Activated CD8-positive, alpha-beta T cell treated with anti-CD3 and anti-CD28 coated beads for 36 hours (primary cell): Measurements from ENCODE around the gene RELA. TPM values are rescaled to one million over a fixed set of nuclear protein-coding genes. Genes with fewer than 3 reads are reported as not detected.

Experiments used
- ATAC-seq: fragments of 200-7000 bp; cut with Tn5 transposase; one replicate; pipeline ENCODE4 v1.10.0; 2021; ENCODE audit warnings: mild to moderate bottlenecking, moderate library complexity
- CTCF ChIA-PET: fragments of 350-600 bp; sonication (Branson Sonifier 250); formaldehyde crosslinking; loops from one replicate; lab custom pipeline; 2021; ENCODE audit warnings: antibody characterized with exemption; lab: Charles Lee
- POLR2A ChIA-PET: fragments of 350-600 bp; sonication (Branson Sonifier 250); formaldehyde crosslinking; loops from one replicate; lab custom pipeline; 2021; ENCODE audit warnings: antibody characterized with exemption; lab: Charles Lee
- DNase-seq: peaks from one replicate; pipeline ENCODE4 v3.0.0-alpha.2; 2020
- H3K27ac Mint-ChIP-seq: one replicate; pipeline ENCODE4 v1.8.0; 2021; ENCODE audit warnings: mild to moderate bottlenecking, mixed read lengths
- H3K27me3 Mint-ChIP-seq: one replicate; pipeline ENCODE4 v1.8.0; 2021; ENCODE audit warnings: mixed read lengths
- H3K36me3 Mint-ChIP-seq: one replicate; pipeline ENCODE4 v1.8.0; 2021; ENCODE audit warnings: low read depth, mixed read lengths
- H3K4me1 Mint-ChIP-seq: one replicate; pipeline ENCODE4 v1.8.0; 2021; ENCODE audit warnings: low read depth, mixed read lengths
- H3K4me3 Mint-ChIP-seq: one replicate; pipeline ENCODE4 v1.8.0; 2021; ENCODE audit warnings: mild to moderate bottlenecking, moderate library complexity, mixed read lengths
- H3K9me3 Mint-ChIP-seq: one replicate; pipeline ENCODE4 v1.8.0; 2021; ENCODE audit warnings: mixed read lengths
- intact Hi-C: fragments of 100-400 bp; cut with micrococcal nuclease; formaldehyde crosslinking; loops from one replicate; pipeline ENCODE4 v1.10.0; 2022
- total RNA-seq, 2 experiments: library from RNA; stranded (reverse); gene quantifications; one replicate each; pipeline ENCODE4 v1.2.3, GENCODE V29; 2021
- TF ChIP-seq, protein P1 (sequence below): fragments of 200-600 bp; IDR thresholded peaks from one replicate; pipeline ENCODE4 v1.8.0; 2022; ENCODE audit warnings: antibody characterized with exemption, mild to moderate bottlenecking

RELA gene
- total RNA-seq, 2 experiments from 2014 or later: 65.6 to 72.5 TPM

- Mint-ChIP-seq H3K4me1 (peaks cover 29% of the 10 kb centered on the region), H3K36me3 (peaks cover 39% of the 10 kb centered on the region), H3K4me3 (peak overlapping the region; percentile 77), H3K27ac (peak overlapping the region; percentile 79), H3K27me3 (no peaks in the 10 kb centered on the region), H3K9me3 (no peaks in the 10 kb centered on the region)
- ChIA-PET CTCF (interaction anchor here (1.0 to 3.2 kb wide), 3 partner anchors 11 to 248 kb away, joined by 6 to 17 read pairs (median 7); no protein-coding TSS in a partner anchor), POLR2A (interaction anchor here (4.4 to 23.0 kb wide), 3 partner anchors 10 to 22 kb away, joined by 31 to 320 read pairs (median 39); partner anchors contain the start of genes PCNX3 and RELA)
- ATAC-seq: no peak
- DNase-seq: no peak
- TF ChIP-seq, protein P1, sequence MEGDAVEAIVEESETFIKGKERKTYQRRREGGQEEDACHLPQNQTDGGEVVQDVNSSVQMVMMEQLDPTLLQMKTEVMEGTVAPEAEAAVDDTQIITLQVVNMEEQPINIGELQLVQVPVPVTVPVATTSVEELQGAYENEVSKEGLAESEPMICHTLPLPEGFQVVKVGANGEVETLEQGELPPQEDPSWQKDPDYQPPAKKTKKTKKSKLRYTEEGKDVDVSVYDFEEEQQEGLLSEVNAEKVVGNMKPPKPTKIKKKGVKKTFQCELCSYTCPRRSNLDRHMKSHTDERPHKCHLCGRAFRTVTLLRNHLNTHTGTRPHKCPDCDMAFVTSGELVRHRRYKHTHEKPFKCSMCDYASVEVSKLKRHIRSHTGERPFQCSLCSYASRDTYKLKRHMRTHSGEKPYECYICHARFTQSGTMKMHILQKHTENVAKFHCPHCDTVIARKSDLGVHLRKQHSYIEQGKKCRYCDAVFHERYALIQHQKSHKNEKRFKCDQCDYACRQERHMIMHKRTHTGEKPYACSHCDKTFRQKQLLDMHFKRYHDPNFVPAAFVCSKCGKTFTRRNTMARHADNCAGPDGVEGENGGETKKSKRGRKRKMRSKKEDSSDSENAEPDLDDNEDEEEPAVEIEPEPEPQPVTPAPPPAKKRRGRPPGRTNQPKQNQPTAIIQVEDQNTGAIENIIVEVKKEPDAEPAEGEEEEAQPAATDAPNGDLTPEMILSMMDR: no peak
- intact Hi-C loops: no loop called here
Measured at GRCh38 chr11:65637032-65637557, 25.6 kb downstream of the RELA start.

DNA sequence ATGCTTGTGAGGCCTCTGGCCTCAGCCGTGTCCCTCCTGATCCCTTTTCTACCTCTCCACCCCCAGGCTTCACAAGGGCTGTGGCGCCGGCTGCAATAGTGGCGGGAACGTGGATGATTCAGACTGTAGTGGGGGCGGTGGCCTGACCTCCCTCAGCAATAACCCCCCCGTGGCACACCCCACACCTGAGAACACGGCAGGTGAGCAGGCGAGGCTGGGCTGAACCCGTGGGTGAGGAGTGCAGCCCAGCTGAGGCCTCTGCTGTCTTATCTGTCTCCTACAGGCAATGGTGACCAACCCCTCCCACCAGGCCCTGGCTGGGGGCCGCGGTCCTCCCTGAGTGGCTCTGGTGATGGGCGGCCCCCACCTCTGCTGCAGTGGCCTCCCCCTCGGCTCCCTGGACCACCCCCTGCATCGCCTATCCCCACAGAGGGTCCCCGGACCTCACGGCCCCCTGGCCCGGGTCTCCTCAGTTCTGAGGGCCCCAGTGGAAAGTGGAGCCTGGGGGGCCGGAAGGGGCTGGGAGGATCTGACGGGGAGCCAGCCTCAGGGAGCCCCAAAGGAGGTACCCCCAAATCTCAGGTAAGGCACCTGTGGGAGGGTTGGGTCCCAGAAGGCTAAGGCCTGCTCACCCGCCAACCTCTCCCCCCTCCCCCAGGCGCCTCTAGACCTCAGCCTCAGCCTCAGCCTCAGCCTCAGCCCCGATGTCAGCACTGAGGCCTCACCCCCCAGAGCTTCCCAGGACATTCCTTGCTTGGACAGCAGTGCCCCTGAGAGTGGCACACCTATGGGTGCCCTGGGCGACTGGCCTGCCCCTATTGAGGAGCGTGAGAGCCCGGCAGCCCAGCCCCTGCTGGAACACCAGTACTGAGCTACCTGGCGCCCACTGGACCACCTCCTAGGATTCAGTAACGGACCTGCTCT, 26.3 kb downstream of the RELA start:
- TF ChIP-seq, protein P1: no peak
- POLR2A ChIA-PET: interaction anchor here (1.0 to 23.0 kb wide), 3 partner anchors 19 to 23 kb away, joined by 3 to 320 read pairs (median 39); partner anchors contain the start of genes PCNX3 and RELA

DNA sequence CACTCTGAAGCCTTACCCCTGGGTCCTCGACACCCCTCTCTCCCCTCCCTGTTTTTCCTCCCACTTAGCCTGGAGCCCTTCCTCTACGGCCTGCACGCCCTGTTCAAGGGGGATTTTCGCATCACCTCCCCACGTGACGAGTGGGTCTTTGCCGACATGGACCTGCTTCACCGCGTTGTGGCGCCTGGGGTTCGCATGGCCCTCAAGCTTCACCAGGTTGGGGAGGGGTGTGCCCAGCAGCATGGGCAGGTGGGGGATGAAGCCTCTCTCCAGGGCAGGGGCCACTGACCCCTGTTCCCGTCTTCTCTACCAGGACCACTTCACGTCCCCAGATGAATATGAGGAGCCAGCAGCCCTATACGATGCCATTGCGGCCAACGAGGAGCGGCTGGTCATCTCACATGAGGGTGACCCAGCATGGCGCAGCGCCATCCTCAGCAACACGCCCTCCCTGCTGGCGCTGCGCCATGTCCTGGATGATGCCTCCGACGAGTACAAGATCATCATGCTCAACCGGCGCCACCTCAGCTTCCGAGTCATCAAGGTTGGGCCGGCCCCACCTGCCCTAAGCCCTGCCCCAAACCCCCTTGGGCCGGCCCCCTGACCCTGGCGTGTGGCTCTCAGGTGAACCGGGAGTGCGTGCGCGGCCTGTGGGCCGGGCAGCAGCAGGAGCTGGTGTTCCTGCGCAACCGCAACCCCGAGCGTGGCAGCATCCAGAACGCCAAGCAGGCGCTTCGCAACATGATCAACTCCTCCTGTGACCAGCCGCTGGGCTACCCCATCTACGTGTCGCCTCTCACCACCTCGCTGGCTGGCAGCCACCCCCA, 27.6 kb downstream of the RELA start:
- ATAC-seq: no peak
- CTCF ChIA-PET: no interaction called here
- no peak overlapping the region for H3K4me3 Mint-ChIP-seq
- H3K36me3 Mint-ChIP-seq: peaks cover 31% of the 10 kb centered on the region
- intact Hi-C loops: no loop called here
- no peaks in the 10 kb centered on the region for H3K27me3 Mint-ChIP-seq
- TF ChIP-seq, protein P1: no peak
- H3K4me1 Mint-ChIP-seq: peaks cover 18% of the 10 kb centered on the region
- H3K27ac Mint-ChIP-seq: no peak overlapping the region
- no peak for DNase-seq
- H3K9me3 Mint-ChIP-seq: no peaks in the 10 kb centered on the region
- POLR2A ChIA-PET: interaction anchor here (23.0 kb wide), 1 partner anchor 24 kb away, joined by 320 read pairs; the partner anchor contains the start of gene RELA

More for the DNA sequence above, 26.3 kb downstream of the RELA start:
- Mint-ChIP-seq H3K27me3 (no peaks in the 10 kb centered on the region), H3K4me1 (peaks cover 23% of the 10 kb centered on the region), H3K27ac (peak overlapping the region; percentile 68), H3K36me3 (peaks cover 38% of the 10 kb centered on the region), H3K4me3 (peak overlapping the region; percentile 40), H3K9me3 (no peaks in the 10 kb centered on the region)
- no peak for DNase-seq
- CTCF ChIA-PET: no interaction called here
- ATAC-seq: no peak
- intact Hi-C loops: no loop called here

DNA sequence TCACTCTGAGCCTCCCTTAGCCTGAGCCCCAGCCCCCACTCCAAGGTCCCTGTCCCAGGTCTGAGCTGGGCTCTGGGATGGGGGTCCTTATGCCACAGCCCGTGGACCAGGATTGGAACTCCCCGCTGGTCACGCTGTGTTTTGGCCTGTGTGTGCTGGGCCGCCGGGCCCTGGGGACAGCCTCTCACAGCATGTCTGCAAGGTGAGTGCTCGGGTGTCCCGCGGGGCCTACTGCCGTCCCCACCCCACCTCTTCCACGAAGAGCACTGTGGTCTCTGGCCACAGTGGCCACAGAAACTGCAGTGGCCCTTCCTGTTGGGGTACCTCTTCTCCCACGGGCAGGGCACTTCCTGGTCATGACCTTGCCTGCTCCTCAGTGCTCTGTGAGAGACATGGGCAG, 28.3 kb downstream of the RELA start:
- no peak overlapping the region for H3K27ac Mint-ChIP-seq
- DNase-seq: no peak
- intact Hi-C loops: no loop called here
- ATAC-seq: no peak
- H3K9me3 Mint-ChIP-seq: no peaks in the 10 kb centered on the region
- H3K27me3 Mint-ChIP-seq: no peaks in the 10 kb centered on the region
- H3K36me3 Mint-ChIP-seq: peaks cover 25% of the 10 kb centered on the region
- ChIA-PET POLR2A (interaction anchor here (23.0 kb wide), 1 partner anchor 24 kb away, joined by 320 read pairs; the partner anchor contains the start of gene RELA), CTCF (no interaction called here)
- TF ChIP-seq, protein P1: no peak
- peaks cover 18% of the 10 kb centered on the region for H3K4me1 Mint-ChIP-seq
- no peak overlapping the region for H3K4me3 Mint-ChIP-seq
